HG03175 (cell line): Measurements from ENCODE around the gene ZDHHC11.
A peak's percentile ranks its signal among the peaks of the same experiment; 100 is the strongest.
"Not testable (repeated sequence)": the region's sequence is repeated elsewhere in the genome, so short reads cannot be mapped to it uniquely, and the experiment has no call there.

Experiments
- ATAC-seq: cut with Tn5 transposase; IDR thresholded peaks from one replicate; pipeline ENCODE4 v1.9.1; 2021; ENCODE audit warnings: mild to moderate bottlenecking, moderate library complexity; ENCODE audit not compliant: unreplicated experiment

The ZDHHC11 gene

DNA sequence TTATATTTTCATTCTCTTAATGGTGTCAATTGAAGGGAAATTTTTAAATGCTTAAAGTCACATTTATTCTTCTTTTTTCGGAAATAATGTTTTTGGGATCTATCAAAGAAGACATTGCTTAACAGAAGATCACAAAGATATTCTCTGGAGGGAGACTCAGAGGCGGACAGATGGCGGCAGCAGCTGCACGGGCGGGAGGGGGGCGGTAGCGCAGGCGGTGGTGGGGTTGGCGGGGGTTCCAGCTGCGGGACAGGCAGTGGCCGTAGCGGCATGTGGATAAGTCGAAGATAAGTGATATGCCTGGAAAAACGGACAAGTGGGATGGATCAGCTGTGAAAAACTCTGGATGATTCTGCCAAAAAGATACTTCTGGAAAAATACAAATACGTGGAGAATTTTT lies 34.6 kb downstream of the ZDHHC11 start:
- no peak for ATAC-seq

DNA sequence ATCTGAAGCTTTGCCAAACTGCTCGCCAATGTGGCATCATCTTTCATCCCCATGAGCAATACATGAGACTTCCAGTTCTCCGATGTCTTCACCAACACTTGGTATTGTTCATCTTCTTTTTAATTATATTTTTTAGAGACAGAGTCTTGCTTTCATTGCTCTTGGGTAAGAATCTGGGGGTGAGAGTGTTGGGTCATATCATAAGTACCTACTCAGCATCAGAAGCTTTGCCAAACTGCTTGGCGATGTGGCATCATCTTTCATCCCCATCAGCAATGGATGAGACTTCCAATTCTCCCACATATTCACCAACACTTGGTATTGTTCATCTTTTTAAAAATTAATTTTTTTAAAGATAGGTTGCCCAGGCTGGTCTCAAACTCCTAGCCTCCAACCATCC lies 35.3 kb downstream of the ZDHHC11 start:
- no peak for ATAC-seq

DNA sequence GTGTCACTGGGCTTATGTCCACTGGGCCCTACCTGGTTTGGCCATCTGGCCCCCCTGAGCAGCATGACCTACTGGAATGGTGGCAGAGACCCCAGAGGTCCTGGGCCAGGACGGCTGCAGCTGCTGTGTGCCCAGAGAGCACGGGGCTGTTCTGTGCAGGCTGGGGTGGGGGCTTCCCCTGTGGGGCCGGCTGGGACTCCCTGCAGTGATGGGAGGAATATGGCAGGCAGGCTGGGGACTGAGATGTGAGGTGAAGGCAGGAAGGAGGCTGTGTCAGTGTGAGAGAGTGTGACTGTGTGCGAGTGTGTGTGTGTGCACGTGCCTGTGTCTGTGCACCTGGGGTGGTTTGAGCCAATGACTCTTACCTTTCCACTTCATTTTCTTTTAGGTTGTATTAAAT lies 37.2 kb downstream of the ZDHHC11 start:
- not testable (repeated sequence) for ATAC-seq

DNA sequence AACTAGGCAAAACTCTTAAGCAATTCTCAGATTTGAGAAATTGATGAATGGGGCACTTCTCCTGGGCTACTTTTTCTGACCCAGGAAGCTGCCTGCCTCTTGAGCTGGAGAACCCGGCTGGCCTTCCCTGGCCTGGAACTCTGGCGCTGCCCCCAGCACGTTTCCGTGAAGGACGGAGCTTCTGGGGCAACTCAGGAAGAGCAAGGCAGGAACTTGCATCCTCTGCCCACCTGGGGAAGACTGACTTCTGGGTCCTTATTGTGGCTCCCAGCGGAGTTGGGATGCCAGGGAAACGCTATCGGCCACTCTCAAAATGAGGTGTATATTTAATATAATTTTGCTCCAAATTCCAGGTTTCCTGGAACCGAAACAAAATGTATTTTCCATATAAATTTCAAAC lies 39.4 kb downstream of the ZDHHC11 start:
- ATAC-seq = not testable (repeated sequence)

DNA sequence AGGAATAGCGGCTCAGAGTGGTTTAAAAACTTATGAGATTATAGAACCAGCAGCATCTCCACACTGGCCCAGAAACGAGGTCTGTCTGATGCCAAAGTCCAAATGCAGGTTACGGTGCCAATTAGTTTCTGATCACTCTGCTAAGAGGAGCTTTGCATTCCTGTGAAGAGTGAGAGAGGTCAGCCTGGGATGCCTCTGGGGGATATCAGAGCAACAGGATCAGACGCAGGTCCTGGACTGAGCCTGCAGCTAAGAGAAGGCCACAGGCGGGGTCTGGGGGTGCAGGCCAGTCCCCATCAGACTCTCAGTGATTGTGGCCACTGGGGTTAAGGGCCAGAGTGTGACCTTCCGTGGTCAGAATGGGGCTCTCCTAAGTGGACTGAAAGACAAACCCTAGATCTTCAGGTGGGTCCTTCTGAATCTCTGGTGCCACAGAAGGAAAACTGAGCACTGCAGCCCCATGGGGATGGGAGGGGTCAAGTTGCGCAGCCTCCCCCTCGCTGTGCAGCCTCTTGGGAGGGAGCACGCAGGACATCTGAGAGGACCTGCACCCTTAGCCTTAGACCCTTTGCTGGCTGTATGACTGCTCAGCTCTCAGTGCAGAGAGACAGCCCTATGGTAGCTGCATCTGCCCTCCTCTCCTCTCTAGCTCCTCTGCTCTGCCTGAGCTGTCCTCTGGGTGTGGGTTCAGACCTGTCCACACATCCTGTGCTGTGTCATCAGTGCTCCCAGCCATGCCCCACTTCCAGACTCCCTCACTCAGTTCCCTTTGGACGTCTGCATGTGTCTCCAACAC lies 42.9 kb downstream of the ZDHHC11 start:
- ATAC-seq = not testable (repeated sequence)

DNA sequence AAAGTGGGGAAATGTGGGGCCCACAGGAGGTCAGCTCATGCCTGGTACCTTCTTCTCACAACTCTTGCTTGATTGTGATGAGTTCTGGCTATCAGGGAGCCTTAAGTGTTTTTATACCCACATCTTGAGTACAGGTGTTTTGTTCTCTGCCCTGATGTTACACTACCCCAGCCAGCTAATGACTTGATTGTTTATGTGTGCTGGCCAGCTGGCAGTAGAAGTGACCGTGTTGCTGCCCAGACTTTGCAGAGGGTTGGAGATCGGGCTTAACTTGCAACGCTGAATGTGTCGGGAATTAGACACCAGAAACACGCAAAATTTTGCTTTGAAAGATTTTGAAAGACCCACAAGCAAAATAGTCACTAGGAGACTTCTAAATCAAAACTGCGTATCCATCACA lies 49.3 kb downstream of the ZDHHC11 start:
- no peak for ATAC-seq

DNA sequence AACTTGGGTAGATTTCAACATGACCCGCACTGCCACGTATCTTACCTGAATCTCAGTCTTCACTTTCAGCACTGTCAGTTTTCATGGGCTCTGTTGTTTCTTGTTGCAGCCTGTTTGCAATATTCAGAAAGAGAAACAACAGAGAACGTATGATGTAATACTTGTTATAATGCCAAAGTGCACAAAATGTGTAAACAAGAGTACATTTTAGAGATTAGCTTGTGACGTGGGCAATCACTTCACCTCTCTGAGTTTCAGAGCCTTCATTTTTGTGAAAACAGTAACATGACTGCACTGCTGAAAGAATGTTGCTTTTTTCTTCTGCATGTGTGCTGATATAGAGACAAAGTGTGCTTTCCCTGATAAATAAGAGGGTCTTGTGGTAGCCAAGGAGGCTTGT lies 49.7 kb downstream of the ZDHHC11 start:
- ATAC-seq = not testable (repeated sequence)

DNA sequence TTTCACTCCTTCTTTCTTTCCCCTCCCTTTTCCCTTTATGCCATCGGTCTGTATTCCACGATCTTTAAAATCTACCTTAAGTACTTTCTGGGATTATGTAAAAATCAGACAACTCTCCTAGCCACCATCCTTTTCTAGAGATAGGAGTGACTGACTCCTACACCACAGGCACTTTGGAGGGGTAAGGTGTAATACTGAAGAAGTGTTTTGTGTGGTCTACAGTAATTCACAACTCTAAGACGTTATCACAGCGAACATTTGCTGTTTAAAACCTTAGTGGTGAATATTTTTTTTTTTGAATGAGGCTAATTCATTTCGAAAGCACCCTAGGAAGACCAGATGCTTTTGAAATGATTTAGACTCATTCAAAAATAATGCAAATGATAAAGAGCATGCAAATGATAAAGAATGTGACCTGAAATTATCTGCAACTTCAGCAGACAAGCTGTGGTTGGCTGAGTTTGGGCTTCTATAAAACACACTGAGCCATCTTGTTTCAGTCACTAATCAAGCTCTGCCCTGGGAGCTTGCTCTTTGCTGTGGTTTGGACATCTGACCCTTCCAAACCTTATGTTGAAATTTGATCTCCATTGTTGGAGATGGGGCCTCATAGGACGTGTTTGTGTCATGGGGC lies 52.2 kb downstream of the ZDHHC11 start:
- ATAC-seq = not testable (repeated sequence)

DNA sequence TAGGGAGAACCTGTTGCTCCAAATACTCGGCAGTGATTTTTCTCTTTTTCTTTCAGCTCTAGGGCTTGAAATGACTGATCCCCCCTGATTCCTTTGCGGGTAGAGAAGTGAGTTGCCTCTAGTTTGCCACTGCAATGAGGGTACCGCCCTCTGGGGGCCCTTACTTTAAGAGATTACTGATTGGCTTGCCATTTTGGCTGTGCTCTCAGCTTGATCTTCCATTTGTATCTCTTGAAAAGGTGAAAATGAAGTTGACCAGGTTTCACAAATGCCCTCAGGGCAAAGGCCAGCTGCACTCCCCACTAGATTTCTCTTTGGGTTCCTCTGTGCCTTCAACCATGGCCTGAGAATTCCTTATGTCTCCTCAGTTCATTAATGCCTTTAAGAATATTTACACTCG lies 52.8 kb downstream of the ZDHHC11 start:
- not testable (repeated sequence) for ATAC-seq

DNA sequence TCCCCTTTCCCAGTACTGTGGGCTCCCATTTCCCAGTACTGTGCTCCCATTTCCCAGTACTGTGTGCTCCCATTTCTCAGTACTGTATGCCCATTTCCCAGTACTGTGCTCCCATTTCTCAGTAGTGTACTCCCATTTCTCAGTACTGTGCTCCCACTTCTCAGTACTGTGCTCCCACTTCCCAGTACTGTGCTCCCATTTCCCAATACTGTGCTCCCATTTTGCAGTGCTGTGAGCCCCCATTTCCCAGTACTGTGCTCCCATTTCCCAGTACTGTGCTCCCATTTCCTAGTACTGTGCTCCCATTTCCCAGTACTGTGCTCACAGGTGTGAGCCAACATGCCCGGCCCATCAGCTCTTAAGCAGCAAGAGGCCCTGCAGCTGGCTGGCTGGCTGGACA lies 54.9 kb downstream of the ZDHHC11 start:
- ATAC-seq = not testable (repeated sequence)

DNA sequence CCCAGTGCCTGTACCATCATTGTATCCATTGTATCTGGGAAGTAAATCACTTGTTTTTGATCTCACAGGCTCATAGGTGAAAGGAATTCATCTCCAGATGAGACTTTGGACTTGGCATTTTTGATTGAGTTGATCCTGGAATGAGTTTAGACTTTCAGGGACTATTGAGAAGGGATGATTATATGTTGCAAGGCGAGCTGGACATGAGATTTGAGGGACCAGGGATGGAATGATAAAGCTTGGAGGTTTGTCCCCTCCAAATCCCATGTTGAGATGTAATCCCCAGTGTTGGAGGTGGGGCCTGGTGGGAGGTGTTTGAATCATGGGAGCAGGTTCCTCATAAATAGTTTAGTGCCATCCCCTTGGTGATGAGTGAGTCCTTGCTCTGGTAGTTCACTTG lies 55.8 kb downstream of the ZDHHC11 start:
- not testable (repeated sequence) for ATAC-seq

DNA sequence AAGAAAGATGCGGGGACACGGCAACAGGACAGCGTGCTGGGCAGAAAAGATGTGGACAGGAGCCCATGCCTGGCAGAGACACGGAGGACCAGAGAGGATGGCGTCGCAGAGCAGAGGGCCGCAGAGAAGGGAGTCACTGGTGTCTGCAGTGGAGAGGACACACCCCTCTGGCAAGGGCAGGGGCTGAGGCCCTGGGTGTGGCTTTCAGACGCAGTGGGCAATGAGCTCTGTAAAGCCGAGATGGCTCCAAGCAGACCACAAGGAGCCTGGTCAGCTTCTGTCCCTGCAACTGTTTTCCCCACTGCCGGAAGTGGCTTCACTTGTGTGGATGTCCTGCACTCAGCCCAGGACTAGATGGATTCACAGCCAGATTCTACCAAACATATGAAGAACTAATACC lies 62.1 kb downstream of the ZDHHC11 start:
- ATAC-seq = not testable (repeated sequence)

DNA sequence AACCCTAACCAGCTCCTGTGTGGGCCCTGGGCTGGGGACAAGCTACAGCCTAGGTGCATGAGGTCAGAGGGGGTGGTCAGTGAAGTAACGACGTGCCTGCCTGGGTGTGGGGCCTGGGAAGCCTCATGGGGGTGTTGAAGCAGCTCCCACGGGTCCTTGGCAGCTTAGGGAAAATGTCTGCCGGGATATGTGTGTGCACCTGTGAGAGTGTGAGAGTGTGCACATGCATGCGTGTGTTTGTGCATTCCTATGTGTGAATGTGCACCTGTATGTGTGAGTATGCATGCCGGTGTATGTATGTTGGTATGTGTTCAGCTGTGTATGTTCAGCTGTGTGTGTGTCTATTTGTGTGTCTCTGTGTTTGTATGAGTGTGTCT lies 62.9 kb downstream of the ZDHHC11 start:
- ATAC-seq = not testable (repeated sequence)

DNA sequence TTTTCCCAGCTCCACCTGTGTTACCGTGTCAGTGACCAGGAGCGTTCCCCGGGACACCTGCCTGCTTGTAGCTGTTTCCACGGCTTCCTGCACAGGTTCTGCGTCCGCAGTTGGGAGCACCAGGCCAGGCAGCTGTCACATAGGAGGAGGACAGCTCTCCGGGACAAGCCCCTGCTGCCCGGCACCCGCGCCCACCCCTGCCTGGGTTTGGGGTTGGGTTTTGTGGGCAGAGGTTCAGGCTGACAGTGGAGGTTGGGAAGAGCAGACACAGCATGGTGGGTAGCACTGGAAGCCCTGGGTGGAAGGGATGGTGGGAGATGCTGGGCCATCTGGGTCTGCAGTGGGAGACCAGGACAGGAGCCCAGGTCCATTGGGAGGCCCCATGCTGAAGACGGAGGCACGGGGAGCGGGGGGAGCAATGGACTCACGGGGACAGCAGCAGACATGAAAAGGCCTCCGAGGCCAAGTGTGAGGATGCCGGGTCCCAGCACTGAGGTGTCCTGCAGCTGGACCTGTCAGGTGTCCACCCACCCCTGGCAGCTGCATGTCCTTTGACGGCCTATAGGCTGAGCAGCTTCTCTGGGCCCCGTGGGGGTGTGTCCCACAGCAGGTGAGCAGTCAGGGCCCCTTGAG lies 63.4 kb downstream of the ZDHHC11 start:
- not testable (repeated sequence) for ATAC-seq

DNA sequence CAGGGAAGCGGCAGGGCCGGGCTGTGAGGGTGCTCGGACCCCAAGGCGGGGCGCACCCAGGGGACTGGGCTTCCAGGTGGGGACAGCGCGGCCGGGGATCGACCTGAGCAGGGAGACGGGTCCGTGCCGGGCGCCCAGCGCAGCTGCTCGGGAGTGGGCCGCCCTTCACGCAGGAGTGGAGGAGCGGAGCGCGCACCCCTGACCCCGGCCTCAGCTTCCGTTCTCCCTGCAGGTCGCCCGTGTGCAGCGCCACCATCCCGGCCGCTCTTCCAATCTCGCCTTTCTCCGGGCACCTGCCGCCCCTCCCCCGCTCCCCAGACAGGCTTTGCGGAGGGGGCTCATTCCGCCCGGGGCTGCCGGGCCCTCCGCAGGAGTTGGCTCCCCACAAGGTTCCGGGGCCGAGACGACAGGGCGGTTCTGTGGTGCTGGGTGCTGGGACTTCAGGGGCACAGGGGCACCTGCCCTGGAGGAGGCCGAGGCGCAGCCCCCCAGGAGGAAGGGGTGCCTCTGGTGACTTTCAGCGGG lies 65.5 kb downstream of the ZDHHC11 start:
- ATAC-seq = peak; percentile 14

DNA sequence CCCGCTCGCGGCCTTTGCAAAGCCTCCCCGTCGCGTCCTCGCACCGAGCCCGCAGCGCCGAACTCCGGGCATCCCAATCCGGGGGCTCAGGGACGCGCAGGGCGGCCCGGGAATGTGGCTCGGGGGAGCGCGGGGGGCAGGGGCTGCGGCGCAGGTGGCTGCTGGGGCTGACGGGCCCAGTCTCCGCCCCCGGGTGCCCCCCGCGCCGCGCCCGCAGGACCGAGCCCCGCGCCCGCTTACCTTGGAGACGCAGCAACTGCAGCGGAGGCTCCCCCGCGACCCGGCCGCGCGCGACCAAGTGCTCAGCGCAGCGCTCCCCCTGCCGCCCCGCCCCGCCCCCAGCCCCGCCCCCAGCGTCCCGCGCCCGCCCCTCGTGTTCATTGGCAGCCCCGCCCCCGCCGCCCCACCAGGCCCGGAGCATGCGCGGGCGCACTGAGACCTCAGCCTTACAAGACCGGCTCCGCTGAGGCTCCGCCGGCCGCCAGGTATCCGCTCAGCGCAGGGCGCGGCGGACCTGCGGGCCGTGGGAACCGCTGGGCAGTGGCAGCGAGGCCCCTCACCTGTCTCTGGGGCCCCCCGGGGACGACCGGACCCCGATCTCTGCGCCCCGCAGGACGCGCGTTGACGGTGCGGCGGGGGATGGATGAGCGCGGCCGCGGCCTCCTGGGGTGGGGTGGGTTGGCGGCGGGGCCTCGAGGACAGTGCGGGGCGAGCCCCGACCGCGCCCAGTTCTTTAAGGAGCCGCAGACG lies 66.2 kb downstream of the ZDHHC11 start, which contains the start of gene ZDHHC11B:
Gene ZDHHC11B, minus strand, starts transcription at position 302 of the 750 bp plus-strand sequence. CDS start 17,810 bp downstream, outside the sequence.
- peak; percentile 62 for ATAC-seq

DNA sequence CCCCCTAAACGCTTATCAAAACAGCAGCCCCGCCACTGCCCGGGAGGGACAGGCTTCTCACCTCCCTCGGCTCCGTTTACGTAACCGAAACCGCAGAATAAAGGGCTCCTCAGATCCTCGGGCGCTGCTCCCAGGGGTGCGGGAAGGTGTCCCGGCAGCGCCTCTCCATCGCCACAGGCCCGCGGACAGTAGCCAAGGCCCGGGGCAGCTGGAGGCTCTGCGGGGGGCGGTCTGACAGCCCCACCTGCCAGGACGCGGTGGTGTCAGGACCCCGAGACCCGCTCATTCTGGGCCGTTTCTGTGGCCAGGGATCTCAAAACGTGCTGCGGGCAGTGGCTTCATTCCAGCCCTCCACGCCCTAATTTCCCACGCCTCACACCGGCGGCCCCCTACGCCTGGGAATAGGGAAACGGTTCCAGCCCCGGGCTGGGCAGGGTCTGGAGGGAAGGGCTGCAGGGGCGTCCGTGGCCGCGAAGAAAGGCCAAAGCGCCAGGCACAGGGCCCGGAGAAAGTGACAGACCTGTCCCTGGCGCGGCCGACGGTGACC lies 66.8 kb downstream of the ZDHHC11 start:
- peak; percentile 4 for ATAC-seq

DNA sequence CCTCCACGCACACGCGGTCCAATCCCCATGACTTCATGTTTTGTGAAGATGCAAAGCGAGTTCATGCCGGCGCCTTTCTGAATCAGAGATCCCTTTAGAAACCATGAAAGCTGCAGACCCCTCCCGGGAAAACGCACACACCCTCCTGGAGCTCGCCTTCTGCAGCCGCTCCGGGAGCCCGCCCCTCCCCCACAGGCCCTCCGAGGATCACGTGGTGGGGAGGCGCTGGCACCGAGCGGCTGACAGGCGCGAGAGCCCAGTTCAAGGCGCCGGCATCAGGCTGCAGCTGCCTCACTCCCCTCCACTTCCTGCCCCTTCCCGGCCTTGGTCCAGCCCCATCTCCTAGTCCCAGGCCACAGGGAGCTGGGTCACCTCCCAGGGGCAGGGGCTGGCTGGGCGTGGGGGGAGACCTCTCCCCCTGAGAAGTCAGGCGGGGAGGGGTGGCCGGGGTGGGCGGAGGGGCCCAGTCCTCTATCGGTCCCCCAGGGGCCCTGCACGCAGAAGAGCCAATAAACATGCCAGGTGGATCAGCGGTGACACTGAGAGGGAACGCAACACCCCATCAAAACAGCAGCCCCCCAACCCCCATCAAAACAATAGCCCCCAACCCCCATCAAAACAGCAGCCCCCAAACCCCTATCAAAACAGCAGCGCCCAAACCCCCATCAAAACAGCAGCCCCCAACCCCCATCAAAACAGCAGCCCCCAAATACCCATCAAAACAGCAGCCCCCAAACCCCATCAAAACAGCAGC lies 67.6 kb downstream of the ZDHHC11 start:
- ATAC-seq = not testable (repeated sequence)

DNA sequence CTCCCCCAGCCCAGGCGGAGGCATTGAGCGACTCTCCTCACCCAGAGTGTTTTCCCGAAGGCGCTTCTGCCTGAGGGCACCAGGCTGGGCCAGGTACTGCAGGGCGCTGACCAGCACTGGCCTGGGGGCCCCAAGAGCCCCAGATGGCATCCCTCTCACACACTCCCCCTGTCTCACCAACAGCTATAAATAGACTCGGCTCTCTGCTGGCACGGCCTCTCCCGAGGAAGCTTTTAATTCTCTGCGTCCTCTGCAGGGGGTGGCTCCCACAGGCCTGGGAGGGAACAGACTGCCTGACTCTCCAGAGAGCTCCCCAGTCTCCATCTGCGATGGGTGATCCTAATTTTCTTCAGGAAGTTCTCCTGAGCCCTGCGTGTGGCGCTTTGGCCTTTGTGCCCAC lies 68.4 kb downstream of the ZDHHC11 start:
- ATAC-seq = not testable (repeated sequence)

DNA sequence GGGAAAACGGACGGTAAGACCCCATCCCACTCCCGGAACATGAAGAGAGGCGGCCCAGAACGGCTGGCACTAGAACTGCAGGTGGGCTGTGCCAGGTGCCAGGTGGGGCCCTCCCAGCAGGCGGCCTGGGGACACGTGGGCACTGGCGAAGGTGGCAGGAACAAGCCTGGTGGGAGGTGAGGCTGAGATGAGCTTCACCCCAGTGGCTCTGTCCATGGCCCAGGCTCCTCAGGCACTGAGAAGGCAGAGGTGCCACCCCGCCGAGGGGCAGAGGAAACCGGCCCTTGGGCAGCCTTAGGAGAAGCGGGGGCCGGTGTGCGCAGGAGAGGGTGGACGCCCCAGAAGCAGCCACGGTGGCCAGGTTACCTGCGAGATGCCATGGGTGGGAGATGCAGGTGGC lies 70.2 kb downstream of the ZDHHC11 start:
- not testable (repeated sequence) for ATAC-seq
